ENCODE measurements around the gene UMAD1.

UMAD1 gene

DNA sequence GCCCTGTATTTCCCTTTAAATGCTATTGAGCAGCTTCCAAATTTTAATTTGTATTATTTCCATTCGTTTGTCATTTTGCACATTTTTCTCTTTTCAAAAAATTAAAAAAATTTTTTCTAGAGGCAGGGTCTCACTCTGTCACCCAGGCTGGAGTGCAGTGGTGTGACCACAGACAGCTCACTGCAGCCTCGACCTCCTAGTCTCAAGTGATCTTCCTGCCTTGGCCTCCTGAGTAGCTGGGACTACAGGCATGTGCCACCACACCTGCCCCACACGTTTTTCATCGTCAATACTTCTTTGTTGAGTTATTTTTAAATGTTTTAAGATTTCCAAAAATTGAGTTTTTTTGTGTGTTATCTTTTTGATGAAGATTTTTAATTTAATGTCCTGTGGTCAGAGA, 73.2 kb downstream of the UMAD1 start:
- DNase-seq (ENCODE audit: extremely low read depth, insufficient read length) = no peak
- H3K36me3 ChIP-seq (ENCODE audit: control insufficient read depth, insufficient read depth, low read length) = no peaks in the 10 kb centered on the region
- no peak overlapping the region for H3K4me3 ChIP-seq (replicated peaks; ENCODE audit: low read depth, low read length)
- TF ChIP-seq, protein P1, sequence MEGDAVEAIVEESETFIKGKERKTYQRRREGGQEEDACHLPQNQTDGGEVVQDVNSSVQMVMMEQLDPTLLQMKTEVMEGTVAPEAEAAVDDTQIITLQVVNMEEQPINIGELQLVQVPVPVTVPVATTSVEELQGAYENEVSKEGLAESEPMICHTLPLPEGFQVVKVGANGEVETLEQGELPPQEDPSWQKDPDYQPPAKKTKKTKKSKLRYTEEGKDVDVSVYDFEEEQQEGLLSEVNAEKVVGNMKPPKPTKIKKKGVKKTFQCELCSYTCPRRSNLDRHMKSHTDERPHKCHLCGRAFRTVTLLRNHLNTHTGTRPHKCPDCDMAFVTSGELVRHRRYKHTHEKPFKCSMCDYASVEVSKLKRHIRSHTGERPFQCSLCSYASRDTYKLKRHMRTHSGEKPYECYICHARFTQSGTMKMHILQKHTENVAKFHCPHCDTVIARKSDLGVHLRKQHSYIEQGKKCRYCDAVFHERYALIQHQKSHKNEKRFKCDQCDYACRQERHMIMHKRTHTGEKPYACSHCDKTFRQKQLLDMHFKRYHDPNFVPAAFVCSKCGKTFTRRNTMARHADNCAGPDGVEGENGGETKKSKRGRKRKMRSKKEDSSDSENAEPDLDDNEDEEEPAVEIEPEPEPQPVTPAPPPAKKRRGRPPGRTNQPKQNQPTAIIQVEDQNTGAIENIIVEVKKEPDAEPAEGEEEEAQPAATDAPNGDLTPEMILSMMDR (IDR thresholded peaks at IDR 0.05; ENCODE audit: insufficient read depth, low read length, poor library complexity, severe bottlenecking) = no peak
- no peaks in the 10 kb centered on the region for H3K27me3 ChIP-seq (replicated peaks; ENCODE audit: control insufficient read depth, insufficient read depth, low read length)

DNA sequence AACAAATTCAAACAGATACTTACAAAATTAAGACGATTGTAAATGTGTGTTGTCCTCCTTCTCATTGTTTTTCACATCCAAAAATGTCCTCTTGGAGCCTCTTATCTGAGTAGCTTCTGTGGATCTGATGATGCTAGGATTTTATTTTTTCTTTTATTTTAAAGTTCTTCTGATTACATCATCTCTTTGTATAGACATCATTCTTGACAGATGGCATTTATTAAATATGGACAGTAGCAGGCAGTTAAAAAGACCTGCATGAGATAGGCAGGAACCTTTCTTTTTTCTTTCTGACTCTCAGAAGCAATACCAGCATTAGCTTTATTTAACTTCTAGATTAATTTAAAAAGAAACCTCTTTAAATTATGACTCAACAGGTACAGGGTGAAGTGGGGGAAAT, 77.9 kb downstream of the UMAD1 start, which contains the start of gene RPA3:
Gene RPA3, minus strand, starts transcription at position 116 of the 400 bp plus-strand sequence. CDS start 78,189 bp downstream, outside the sequence.
- no peaks in the 10 kb centered on the region for H3K27me3 ChIP-seq (replicated peaks; ENCODE audit: control insufficient read depth, insufficient read depth, low read length)
- TF ChIP-seq, protein P1 (IDR thresholded peaks at IDR 0.05; ENCODE audit: insufficient read depth, low read length, poor library complexity, severe bottlenecking) = no peak
- no peaks in the 10 kb centered on the region for H3K36me3 ChIP-seq (ENCODE audit: control insufficient read depth, insufficient read depth, low read length)
- DNase-seq (ENCODE audit: extremely low read depth, insufficient read length) = no peak
- H3K4me3 ChIP-seq (replicated peaks; ENCODE audit: low read depth, low read length) = no peak within 1 kb of the TSS

DNA sequence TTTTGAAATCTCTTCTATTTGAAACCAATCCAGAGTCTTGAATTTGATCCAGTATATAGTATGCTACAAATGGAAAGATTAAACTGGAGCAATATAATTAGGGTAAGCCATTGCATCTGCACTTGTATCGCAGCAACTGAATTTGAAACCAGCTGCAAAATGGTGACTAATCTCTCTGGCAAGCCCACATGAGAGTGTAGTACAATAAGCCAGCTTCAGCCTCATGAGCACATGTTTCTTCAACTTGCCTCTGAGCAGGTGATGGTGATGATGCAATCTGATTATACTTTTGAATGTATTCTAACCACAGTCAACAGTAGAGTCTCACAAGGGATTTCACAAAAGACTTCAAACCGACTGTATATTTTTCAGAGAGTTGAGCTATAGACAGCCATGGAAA, 78.7 kb downstream of the UMAD1 start:
- H3K36me3 ChIP-seq (ENCODE audit: control insufficient read depth, insufficient read depth, low read length) = no peaks in the 10 kb centered on the region
- DNase-seq (ENCODE audit: extremely low read depth, insufficient read length) = peak; percentile 59
- no peak overlapping the region for H3K4me3 ChIP-seq (replicated peaks; ENCODE audit: low read depth, low read length)
- TF ChIP-seq, protein P1 (IDR thresholded peaks at IDR 0.05; ENCODE audit: insufficient read depth, low read length, poor library complexity, severe bottlenecking) = no peak
- H3K27me3 ChIP-seq (replicated peaks; ENCODE audit: control insufficient read depth, insufficient read depth, low read length) = no peaks in the 10 kb centered on the region

DNA sequence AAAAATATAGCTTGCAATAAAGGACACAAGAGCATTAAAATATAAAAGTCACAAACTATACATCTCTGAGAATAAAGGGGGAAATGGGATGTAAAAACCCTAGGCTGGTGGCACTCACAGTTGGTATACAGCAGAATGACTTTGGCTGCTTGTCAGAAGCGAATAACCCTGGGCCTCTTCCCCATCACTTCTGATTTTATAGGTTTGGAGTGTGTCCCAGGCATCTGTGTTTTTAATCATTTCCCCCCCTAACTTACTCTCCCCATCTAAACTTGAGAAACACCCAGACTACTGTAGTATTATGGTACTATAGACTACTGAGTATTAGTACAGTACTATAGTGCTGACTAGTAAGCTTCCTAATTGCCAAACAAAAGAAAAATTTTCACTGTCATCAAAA, 79.6 kb downstream of the UMAD1 start:
- H3K36me3 ChIP-seq (ENCODE audit: control insufficient read depth, insufficient read depth, low read length) = no peaks in the 10 kb centered on the region
- no peak for DNase-seq (ENCODE audit: extremely low read depth, insufficient read length)
- H3K27me3 ChIP-seq (replicated peaks; ENCODE audit: control insufficient read depth, insufficient read depth, low read length) = no peaks in the 10 kb centered on the region
- TF ChIP-seq, protein P1 (IDR thresholded peaks at IDR 0.05; ENCODE audit: insufficient read depth, low read length, poor library complexity, severe bottlenecking) = no peak
- no peak overlapping the region for H3K4me3 ChIP-seq (replicated peaks; ENCODE audit: low read depth, low read length)

DNA sequence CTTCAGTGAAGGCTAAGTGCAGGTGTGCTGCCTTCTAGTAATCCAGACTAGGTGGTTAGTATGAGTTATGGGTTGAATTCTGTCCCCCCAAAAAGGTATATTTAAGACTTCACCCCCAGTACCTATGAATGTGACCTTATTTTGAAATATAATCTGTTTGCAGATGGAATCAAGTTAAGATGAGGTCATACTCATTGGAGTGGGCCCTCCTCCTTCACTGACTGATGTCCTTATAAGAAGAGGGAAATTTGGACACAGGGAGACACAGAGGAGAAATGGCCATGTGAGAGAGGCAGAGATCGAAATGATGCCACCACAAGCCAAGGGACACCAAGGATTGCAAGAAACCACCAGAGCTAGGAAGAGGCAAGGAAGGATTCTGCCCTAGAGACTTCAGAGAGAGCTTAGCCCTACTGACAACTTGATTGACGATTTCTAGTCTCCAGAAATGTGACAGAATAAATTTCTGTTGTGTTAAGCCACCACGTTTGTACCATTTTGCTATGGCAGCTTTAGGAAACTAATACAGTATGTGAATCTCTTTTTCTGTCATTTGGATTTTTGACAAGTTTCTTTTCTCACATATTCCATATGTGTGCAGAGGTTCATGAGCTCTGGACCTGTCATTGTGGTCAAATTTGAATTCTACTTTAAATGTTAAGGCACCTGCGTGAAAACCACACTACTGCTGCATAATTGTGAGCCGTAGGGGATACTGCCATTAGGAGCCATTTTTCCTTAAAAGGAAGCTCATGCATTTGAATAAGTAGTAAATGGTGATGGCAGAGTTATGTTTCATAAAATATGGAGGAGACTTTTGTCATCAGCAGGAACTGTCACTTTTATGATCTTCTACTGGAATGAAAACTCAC, 80.4 kb downstream of the UMAD1 start:
- H3K27me3 ChIP-seq (replicated peaks; ENCODE audit: control insufficient read depth, insufficient read depth, low read length) = no peaks in the 10 kb centered on the region
- no peaks in the 10 kb centered on the region for H3K36me3 ChIP-seq (ENCODE audit: control insufficient read depth, insufficient read depth, low read length)
- TF ChIP-seq, protein P1 (IDR thresholded peaks at IDR 0.05; ENCODE audit: insufficient read depth, low read length, poor library complexity, severe bottlenecking) = no peak
- no peak overlapping the region for H3K4me3 ChIP-seq (replicated peaks; ENCODE audit: low read depth, low read length)
- DNase-seq (ENCODE audit: extremely low read depth, insufficient read length) = no peak
